Endodermal cell (in vitro differentiated cells): ENCODE results near the gene PLEKHJ1. TPM values are rescaled to one million over a fixed set of nuclear protein-coding genes. Genes with fewer than 3 reads are reported as not detected.
A peak's percentile ranks its signal among the peaks of the same experiment; 100 is the strongest.

ENCODE experiments used
- DNase-seq: peaks from one replicate; pipeline ENCODE4 v3.0.0-alpha.2; 2017
- H3K27ac ChIP-seq: 2 replicates; pipeline ENCODE4 v1.5.1; 2013; ENCODE audit warnings: mild to moderate bottlenecking, low read depth, low read length, moderate library complexity
- H3K27me3 ChIP-seq: 2 replicates; pipeline ENCODE4 v1.6.1; 2013; ENCODE audit warnings: mild to moderate bottlenecking, low read length, moderate library complexity; ENCODE audit not compliant: insufficient read depth, control insufficient read depth, poor library complexity, severe bottlenecking
- H3K36me3 ChIP-seq: 2 replicates; pipeline ENCODE4 v1.7.0; 2013; ENCODE audit warnings: mild to moderate bottlenecking, low read length, moderate library complexity; ENCODE audit not compliant: control insufficient read depth, insufficient read depth
- H3K4me1 ChIP-seq: one replicate; pipeline ENCODE4 v1.7.0; 2013; ENCODE audit warnings: low read length; ENCODE audit not compliant: control insufficient read depth, insufficient read depth
- H3K4me3 ChIP-seq: 2 replicates; pipeline ENCODE4 v1.5.1; 2013; ENCODE audit warnings: mild to moderate bottlenecking, low read length, moderate library complexity
- H3K9ac ChIP-seq: 2 replicates; pipeline ENCODE4 v1.6.1; 2013; ENCODE audit warnings: mild to moderate bottlenecking, low read length, moderate library complexity; ENCODE audit not compliant: poor library complexity, severe bottlenecking; ENCODE audit errors: extremely low read depth
- H3K9me3 ChIP-seq: 2 replicates; pipeline ENCODE4 v1.6.1; 2013; ENCODE audit warnings: mild to moderate bottlenecking, low read length, moderate library complexity; ENCODE audit not compliant: control insufficient read depth
- H3K27ac Mint-ChIP-seq: 2 replicates; pipeline ENCODE4 v1.8.0; 2020; ENCODE audit warnings: mixed read lengths
- H3K27me3 Mint-ChIP-seq: 2 replicates; pipeline ENCODE4 v1.8.0; 2021; ENCODE audit warnings: mild to moderate bottlenecking, mixed read lengths; ENCODE audit not compliant: insufficient read depth
- H3K36me3 Mint-ChIP-seq: 2 replicates; pipeline ENCODE4 v1.8.0; 2020; ENCODE audit warnings: low read depth, mixed read lengths
- H3K4me1 Mint-ChIP-seq: 2 replicates; pipeline ENCODE4 v1.8.0; 2020; ENCODE audit warnings: mixed read lengths
- H3K4me3 Mint-ChIP-seq: 2 replicates; pipeline ENCODE4 v1.8.0; 2020; ENCODE audit warnings: mild to moderate bottlenecking, moderate library complexity, mixed read lengths
- H3K9me3 Mint-ChIP-seq: 2 replicates; pipeline ENCODE4 v1.8.0; 2020; ENCODE audit warnings: mild to moderate bottlenecking, mixed read lengths
- WGBS, 2 experiments: methylation state at CpG; one replicate each; pipeline versions ENCODE4 v1.1.5 to v1.1.7; 2013; ENCODE audit warnings: missing lambda C conversion rate in 2 of 2, mixed read lengths in 1 of 2; ENCODE audit not compliant: insufficient coverage in 1 of 2, insufficient read length in 1 of 2; 5-methylcytosine and 5-hydroxymethylcytosine counted together
- microRNA-seq: library from miRNA; unstranded; fragments of <30 nt; microRNA quantifications from one replicate; pipeline ENCODE4 v1.2.0, GENCODE V29; 2020; ENCODE audit warnings: borderline microRNAs expressed
- total RNA-seq, 2 donors: library from RNA; stranded (reverse); fragmentation: NEBNext Ultra II Directional in 1 of 2; extraction: Animal tissue kit (Norgen Biotek cat#: 25700) in 1 of 2; gene quantifications; 2 replicates in 1 of 2; 3 replicates in 1 of 2; pipeline ENCODE4 v1.2.1, GENCODE V29; 2021
- TF ChIP-seq, protein P1 (sequence below): fragments of 200-600 bp; sonication (generic); conservative IDR thresholded peaks from 2 replicates; pipeline ENCODE4 v1.5.0; 2021; ENCODE audit warnings: antibody characterized with exemption, mild to moderate bottlenecking

The PLEKHJ1 gene
- total RNA-seq, 2 donors from 2014 or later = 146 to 192 TPM

DNA sequence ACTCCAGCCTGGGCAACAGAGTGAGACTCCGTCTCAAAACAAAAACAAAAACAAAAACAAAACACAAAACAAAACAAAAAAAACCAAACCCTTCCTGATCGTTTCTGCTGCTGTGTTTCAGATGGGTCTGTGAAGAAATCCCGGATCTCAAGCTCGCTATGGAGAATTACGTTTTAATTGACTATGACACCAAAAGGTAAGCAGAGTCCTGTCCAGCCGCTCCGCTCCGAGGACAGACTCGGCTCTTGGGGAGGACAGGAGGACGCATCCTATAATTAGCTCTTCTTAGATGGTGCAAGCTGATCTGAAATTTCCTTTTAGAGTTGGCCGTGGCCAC lies 50.4 kb downstream of the PLEKHJ1 start:
- DNase-seq = no peak
- no peak overlapping the region for H3K27ac ChIP-seq
- H3K4me1 ChIP-seq = no peaks in the 10 kb centered on the region
- no peak overlapping the region for H3K27ac Mint-ChIP-seq
- no peak overlapping the region for H3K4me3 Mint-ChIP-seq
- 92 to 95% methylated on average over 9 to 11 of the region's 11 CpGs for WGBS, 2 experiments
- no peaks in the 10 kb centered on the region for H3K9me3 Mint-ChIP-seq
- H3K4me1 Mint-ChIP-seq = no peaks in the 10 kb centered on the region
- no peak overlapping the region for H3K9ac ChIP-seq
- no peak overlapping the region for H3K4me3 ChIP-seq
- no peaks in the 10 kb centered on the region for H3K9me3 ChIP-seq
- H3K36me3 ChIP-seq = peaks cover 31% of the 10 kb centered on the region
- TF ChIP-seq, protein P1, sequence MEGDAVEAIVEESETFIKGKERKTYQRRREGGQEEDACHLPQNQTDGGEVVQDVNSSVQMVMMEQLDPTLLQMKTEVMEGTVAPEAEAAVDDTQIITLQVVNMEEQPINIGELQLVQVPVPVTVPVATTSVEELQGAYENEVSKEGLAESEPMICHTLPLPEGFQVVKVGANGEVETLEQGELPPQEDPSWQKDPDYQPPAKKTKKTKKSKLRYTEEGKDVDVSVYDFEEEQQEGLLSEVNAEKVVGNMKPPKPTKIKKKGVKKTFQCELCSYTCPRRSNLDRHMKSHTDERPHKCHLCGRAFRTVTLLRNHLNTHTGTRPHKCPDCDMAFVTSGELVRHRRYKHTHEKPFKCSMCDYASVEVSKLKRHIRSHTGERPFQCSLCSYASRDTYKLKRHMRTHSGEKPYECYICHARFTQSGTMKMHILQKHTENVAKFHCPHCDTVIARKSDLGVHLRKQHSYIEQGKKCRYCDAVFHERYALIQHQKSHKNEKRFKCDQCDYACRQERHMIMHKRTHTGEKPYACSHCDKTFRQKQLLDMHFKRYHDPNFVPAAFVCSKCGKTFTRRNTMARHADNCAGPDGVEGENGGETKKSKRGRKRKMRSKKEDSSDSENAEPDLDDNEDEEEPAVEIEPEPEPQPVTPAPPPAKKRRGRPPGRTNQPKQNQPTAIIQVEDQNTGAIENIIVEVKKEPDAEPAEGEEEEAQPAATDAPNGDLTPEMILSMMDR = no peak
- H3K36me3 Mint-ChIP-seq = peaks cover 46% of the 10 kb centered on the region
- H3K27me3 Mint-ChIP-seq = no peaks in the 10 kb centered on the region
- no peaks in the 10 kb centered on the region for H3K27me3 ChIP-seq

DNA sequence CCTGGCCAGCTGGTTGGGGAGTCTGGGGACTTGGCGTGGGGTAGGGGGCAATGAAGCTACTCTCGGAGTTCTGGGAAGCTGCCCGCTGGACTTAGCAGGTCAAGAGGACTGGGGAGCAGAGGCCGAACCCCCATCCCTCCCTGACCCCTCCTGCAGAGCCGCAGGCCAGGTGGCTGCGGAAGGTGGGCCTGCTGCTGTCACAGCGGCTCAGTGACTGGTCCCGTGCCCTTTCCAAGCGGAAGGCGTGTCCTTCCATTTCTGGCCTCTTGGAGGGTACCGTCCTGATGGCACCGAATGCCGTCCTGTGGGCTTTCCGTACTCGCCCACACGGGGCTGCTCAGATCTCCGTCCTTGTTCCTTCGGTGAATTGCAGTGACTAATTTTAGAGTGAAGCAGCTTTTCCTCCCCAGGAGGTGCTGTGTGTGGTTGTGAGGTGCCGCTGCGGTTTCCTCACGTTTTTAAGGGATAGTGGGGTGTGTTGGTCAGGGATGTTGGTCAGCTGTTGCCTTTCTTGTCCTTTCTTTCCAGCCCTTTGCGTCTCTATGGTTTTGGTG lies 51.6 kb downstream of the PLEKHJ1 start:
- DNase-seq = no peak
- H3K27ac Mint-ChIP-seq = no peak overlapping the region
- TF ChIP-seq, protein P1 = peak; percentile 22
- peaks cover 31% of the 10 kb centered on the region for H3K36me3 ChIP-seq
- no peak overlapping the region for H3K9ac ChIP-seq
- whole genome bisulfite sequencing, 2 experiments = 95 to 96% methylated on average over 16 to 21 of the region's 22 CpGs
- H3K4me3 ChIP-seq = no peak overlapping the region
- H3K4me3 Mint-ChIP-seq = no peak overlapping the region
- no peaks in the 10 kb centered on the region for H3K27me3 Mint-ChIP-seq
- no peaks in the 10 kb centered on the region for H3K9me3 Mint-ChIP-seq
- H3K9me3 ChIP-seq = no peaks in the 10 kb centered on the region
- no peaks in the 10 kb centered on the region for H3K4me1 Mint-ChIP-seq
- no peaks in the 10 kb centered on the region for H3K27me3 ChIP-seq
- H3K27ac ChIP-seq = no peak overlapping the region
- H3K4me1 ChIP-seq = no peaks in the 10 kb centered on the region
- H3K36me3 Mint-ChIP-seq = peaks cover 44% of the 10 kb centered on the region

Small RNA genes within 50 kb of the gene (microRNA-seq; reads per million reads assigned to microRNA genes)
- gene MIR1227 (1.8 reads per million, percentile 7 among the genes with 10 or more reads in this experiment), gene MIR4321 (not detected)

Other genes starting within 250 kb of the PLEKHJ1 start
- 100 to 1,000 TPM; 107 to 112 TPM for gene BTBD2, start 220.6 kb downstream of the PLEKHJ1 start, total RNA-seq
- 100 to 1,000 TPM; 120 to 123 TPM for gene MKNK2, start 185.1 kb downstream of the PLEKHJ1 start, total RNA-seq
- 10 to 100 TPM; 20.9 to 21.8 TPM for gene MOB3A, start 140.0 kb downstream of the PLEKHJ1 start, total RNA-seq
- gene IZUMO4, start 139.4 kb downstream of the PLEKHJ1 start, total RNA-seq = 1 to 10 TPM; 4.3 to 5.4 TPM
- gene AP3D1, start 84.8 kb downstream of the PLEKHJ1 start, total RNA-seq = 100 to 1,000 TPM; 162 to 181 TPM
- gene DOT1L, start 72.4 kb downstream of the PLEKHJ1 start, total RNA-seq = 100 to 1,000 TPM in 1 of 2 donors, 10 to 100 TPM in 1; 84.3 to 102 TPM
- 100 to 1,000 TPM; 126 to 132 TPM for gene SF3A2, start 495 bp upstream of the PLEKHJ1 start, total RNA-seq
- gene AMH, start 13.0 kb upstream of the PLEKHJ1 start, total RNA-seq = 10 to 100 TPM; 20.5 to 35.1 TPM
- gene JSRP1, start 20.1 kb upstream of the PLEKHJ1 start, total RNA-seq = under 1 TPM; 0.66 to 0.89 TPM
- not detected for gene PEAK3, start 45.8 kb upstream of the PLEKHJ1 start, total RNA-seq
- 1 to 10 TPM in 1 of 2 donors, under 1 TPM in 1; 0.20 to 1.0 TPM for gene LINGO3, start 71.8 kb upstream of the PLEKHJ1 start, total RNA-seq
- 100 to 1,000 TPM; 141 to 149 TPM for gene LSM7, start 92.3 kb upstream of the PLEKHJ1 start, total RNA-seq
- 100 to 1,000 TPM; 115 to 118 TPM for gene SPPL2B, start 92.4 kb upstream of the PLEKHJ1 start, total RNA-seq
- gene TMPRSS9, start 123.9 kb upstream of the PLEKHJ1 start, total RNA-seq = 1 to 10 TPM in 1 of 2 donors, under 1 TPM in 1; 0.73 to 1.2 TPM
- gene TIMM13, start 191.3 kb upstream of the PLEKHJ1 start, total RNA-seq = 100 to 1,000 TPM; 149 to 175 TPM
- gene LMNB2, start 220.6 kb upstream of the PLEKHJ1 start, total RNA-seq = 100 to 1,000 TPM; 146 to 191 TPM
- 10 to 100 TPM; 16.5 to 23.6 TPM for gene GADD45B, start 239.8 kb upstream of the PLEKHJ1 start, total RNA-seq